HEK293 (cell line): ENCODE measurements around the gene SUSD6.
A peak's percentile ranks its signal among the peaks of the same experiment; 100 is the strongest.

ENCODE experiments used
- OSR2 ChIP-seq: fragments of 450-650 bp; formaldehyde crosslinking; IDR thresholded peaks from 2 replicates; pipeline ENCODE4 v1.5.1; 2016; ENCODE audit warnings: missing biosample characterization, missing genetic modification characterization
- OVOL3 ChIP-seq: fragments of 450-650 bp; formaldehyde crosslinking; IDR thresholded peaks from 2 replicates; pipeline ENCODE4 v1.5.1; 2016; ENCODE audit warnings: missing biosample characterization, missing genetic modification characterization
- PRDM1 ChIP-seq: fragments of 450-650 bp; formaldehyde crosslinking; IDR thresholded peaks from 2 replicates; pipeline ENCODE4; 2016; ENCODE audit warnings: missing biosample characterization, missing genetic modification characterization
- SETDB1 ChIP-seq: IDR thresholded peaks from one replicate; pipeline ENCODE4 v1.6.1; 2017; ENCODE audit warnings: mild to moderate bottlenecking, low read length, moderate library complexity, mixed read lengths; ENCODE audit not compliant: insufficient read length
- ZFHX2 ChIP-seq: fragments of 450-650 bp; formaldehyde crosslinking; conservative IDR thresholded peaks from 2 replicates; pipeline ENCODE4 v1.5.1; 2016; ENCODE audit warnings: missing biosample characterization, missing genetic modification characterization
- ZFP69B ChIP-seq: fragments of 450-650 bp; formaldehyde crosslinking; IDR thresholded peaks from 2 replicates; pipeline ENCODE4 v1.5.1; 2016; ENCODE audit warnings: missing biosample characterization, missing genetic modification characterization
- ZNF223 ChIP-seq: fragments of 450-650 bp; formaldehyde crosslinking; IDR thresholded peaks from 2 replicates; pipeline ENCODE4 v1.5.1; 2016; ENCODE audit warnings: missing biosample characterization, missing genetic modification characterization
- ZNF404 ChIP-seq: fragments of 450-650 bp; formaldehyde crosslinking; IDR thresholded peaks from 2 replicates; pipeline ENCODE4 v1.5.1; 2017; ENCODE audit warnings: missing biosample characterization, missing genetic modification characterization
- ZNF473 ChIP-seq: fragments of 450-650 bp; formaldehyde crosslinking; IDR thresholded peaks from 2 replicates; pipeline ENCODE4 v1.5.1; 2017; ENCODE audit warnings: missing biosample characterization, missing genetic modification characterization
- ZNF501 ChIP-seq: fragments of 450-650 bp; formaldehyde crosslinking; IDR thresholded peaks from 2 replicates; pipeline ENCODE4 v1.5.1; 2016; ENCODE audit warnings: missing biosample characterization, missing genetic modification characterization
- ZNF626 ChIP-seq: fragments of 450-650 bp; sonication (Bioruptor Pico); formaldehyde crosslinking; IDR thresholded peaks from 2 replicates; pipeline ENCODE4 v1.5.1; 2018; ENCODE audit warnings: missing biosample characterization, missing genetic modification characterization, inconsistent platforms
- ZNF658 ChIP-seq: fragments of 450-650 bp; formaldehyde crosslinking; IDR thresholded peaks from 2 replicates; pipeline ENCODE4; 2016; ENCODE audit warnings: missing biosample characterization, missing genetic modification characterization
- ZSCAN16 ChIP-seq: fragments of 450-650 bp; formaldehyde crosslinking; IDR thresholded peaks from 2 replicates; pipeline ENCODE4 v1.5.1; 2016; ENCODE audit warnings: missing biosample characterization, missing genetic modification characterization
- TF ChIP-seq, protein P1 (sequence below): fragments of 450-650 bp; IDR thresholded peaks from 2 replicates; pipeline ENCODE4 v1.5.1; 2018; ENCODE audit warnings: missing biosample characterization, mild to moderate bottlenecking, missing genetic modification characterization
- TF ChIP-seq, protein P2 (sequence below): sonication (generic); formaldehyde crosslinking; IDR thresholded peaks from 2 replicates; pipeline ENCODE4 v1.8.1; 2022; ENCODE audit warnings: mild to moderate bottlenecking, moderate library complexity, missing genetic modification reagents
- TF ChIP-seq, protein P3 (sequence below): fragments of 450-650 bp; formaldehyde crosslinking; IDR thresholded peaks from 2 replicates; pipeline ENCODE4 v1.5.1; 2016; ENCODE audit warnings: missing biosample characterization, missing genetic modification characterization
- TF ChIP-seq, protein P4 (sequence below): fragments of 450-650 bp; formaldehyde crosslinking; IDR thresholded peaks from 2 replicates; pipeline ENCODE4 v1.5.1; 2017; ENCODE audit warnings: missing biosample characterization, missing genetic modification characterization
- TF ChIP-seq, protein P5 (sequence below): fragments of 450-650 bp; formaldehyde crosslinking; IDR thresholded peaks from 2 replicates; pipeline ENCODE4 v1.5.1; 2016; ENCODE audit warnings: missing biosample characterization, missing genetic modification characterization
- TF ChIP-seq, protein P6 (sequence below): fragments of 450-650 bp; formaldehyde crosslinking; IDR thresholded peaks from 2 replicates; pipeline ENCODE4 v1.5.1; 2016; ENCODE audit warnings: missing biosample characterization, missing genetic modification characterization, borderline replicate concordance
- TF ChIP-seq, protein P7 (sequence below): fragments of 450-650 bp; formaldehyde crosslinking; IDR thresholded peaks from 2 replicates; pipeline ENCODE4; 2016; ENCODE audit warnings: missing biosample characterization, missing genetic modification characterization
- TF ChIP-seq, protein P8 (sequence below): fragments of 450-650 bp; formaldehyde crosslinking; IDR thresholded peaks from 2 replicates; pipeline ENCODE4 v1.5.0; 2017; ENCODE audit warnings: missing biosample characterization, missing genetic modification characterization, borderline replicate concordance

SUSD6 gene

DNA sequence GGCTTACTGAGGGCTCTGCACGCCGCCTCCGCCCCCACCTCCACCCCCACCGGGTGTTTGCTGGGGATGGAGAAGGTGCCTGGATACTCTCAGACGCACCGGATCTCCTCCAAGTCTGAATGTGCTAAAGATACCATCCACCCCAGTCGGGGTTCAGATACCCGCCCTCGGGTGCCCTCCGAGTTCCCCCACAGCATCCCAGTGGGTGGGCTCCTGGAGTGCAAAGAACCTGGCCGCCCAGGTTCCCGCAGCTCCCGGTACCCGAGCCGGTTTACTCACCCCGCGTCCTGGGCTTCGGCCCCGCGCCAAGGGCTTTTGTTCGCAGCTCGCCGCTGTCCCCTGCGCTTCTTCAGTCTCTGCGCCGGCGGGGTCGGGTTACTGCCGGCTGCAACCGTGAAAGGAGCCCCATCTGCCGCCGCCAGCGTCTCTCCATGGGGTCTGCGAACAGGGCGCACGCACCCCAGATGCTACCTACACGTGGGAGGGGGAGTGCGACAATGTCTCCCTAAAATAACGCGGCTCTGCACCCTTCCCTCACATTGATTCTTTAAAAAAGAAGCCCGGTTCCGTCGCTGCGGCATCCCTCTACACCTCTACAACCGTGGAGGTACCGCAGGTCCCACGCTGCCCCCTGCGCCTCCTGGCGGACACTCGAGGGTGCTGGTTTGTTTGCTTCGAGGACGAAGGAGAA, 37.0 kb upstream of the SUSD6 start, which contains the start of gene CCDC177 (continued):
- TF ChIP-seq, protein P1, sequence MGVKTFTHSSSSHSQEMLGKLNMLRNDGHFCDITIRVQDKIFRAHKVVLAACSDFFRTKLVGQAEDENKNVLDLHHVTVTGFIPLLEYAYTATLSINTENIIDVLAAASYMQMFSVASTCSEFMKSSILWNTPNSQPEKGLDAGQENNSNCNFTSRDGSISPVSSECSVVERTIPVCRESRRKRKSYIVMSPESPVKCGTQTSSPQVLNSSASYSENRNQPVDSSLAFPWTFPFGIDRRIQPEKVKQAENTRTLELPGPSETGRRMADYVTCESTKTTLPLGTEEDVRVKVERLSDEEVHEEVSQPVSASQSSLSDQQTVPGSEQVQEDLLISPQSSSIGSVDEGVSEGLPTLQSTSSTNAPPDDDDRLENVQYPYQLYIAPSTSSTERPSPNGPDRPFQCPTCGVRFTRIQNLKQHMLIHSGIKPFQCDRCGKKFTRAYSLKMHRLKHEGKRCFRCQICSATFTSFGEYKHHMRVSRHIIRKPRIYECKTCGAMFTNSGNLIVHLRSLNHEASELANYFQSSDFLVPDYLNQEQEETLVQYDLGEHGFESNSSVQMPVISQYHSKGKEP (tag by site-specific recombination), result no peak
- TF ChIP-seq ZNF658 (tag by site-specific recombination) (no peak), OVOL3 (tag by site-specific recombination) (no peak), PRDM1 (tag by site-specific recombination) (no peak), ZNF223 (no peak), OSR2 (no peak; the same call in 1 of the 2 replicates), ZNF501 (tag by site-specific recombination) (0 out of 2 replicates have a peak, but pooled peaks have one; percentile 29), ZNF404 (tag by site-specific recombination) (no peak), ZFP69B (tag by site-specific recombination) (no peak), SETDB1 (no peak), ZNF473 (tag by site-specific recombination) (no peak), ZNF626 (tag by site-specific recombination) (no peak), ZSCAN16 (no peak), ZFHX2 (tag by site-specific recombination) (no peak)
- TF ChIP-seq, protein P2, sequence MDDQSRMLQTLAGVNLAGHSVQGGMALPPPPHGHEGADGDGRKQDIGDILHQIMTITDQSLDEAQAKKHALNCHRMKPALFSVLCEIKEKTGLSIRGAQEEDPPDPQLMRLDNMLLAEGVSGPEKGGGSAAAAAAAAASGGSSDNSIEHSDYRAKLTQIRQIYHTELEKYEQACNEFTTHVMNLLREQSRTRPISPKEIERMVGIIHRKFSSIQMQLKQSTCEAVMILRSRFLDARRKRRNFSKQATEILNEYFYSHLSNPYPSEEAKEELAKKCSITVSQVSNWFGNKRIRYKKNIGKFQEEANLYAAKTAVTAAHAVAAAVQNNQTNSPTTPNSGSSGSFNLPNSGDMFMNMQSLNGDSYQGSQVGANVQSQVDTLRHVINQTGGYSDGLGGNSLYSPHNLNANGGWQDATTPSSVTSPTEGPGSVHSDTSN (CRISPR knock-in tag), result 0 out of 2 replicates have a peak, but pooled peaks have one; percentile 51
- TF ChIP-seq, protein P3, sequence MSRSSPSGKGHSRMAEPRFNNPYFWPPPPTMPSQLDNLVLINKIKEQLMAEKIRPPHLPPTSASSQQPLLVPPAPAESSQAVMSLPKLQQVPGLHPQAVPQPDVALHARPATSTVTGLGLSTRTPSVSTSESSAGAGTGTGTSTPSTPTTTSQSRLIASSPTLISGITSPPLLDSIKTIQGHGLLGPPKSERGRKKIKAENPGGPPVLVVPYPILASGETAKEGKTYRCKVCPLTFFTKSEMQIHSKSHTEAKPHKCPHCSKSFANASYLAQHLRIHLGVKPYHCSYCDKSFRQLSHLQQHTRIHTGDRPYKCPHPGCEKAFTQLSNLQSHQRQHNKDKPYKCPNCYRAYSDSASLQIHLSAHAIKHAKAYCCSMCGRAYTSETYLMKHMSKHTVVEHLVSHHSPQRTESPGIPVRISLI (tag by site-specific recombination), result no peak
- TF ChIP-seq, protein P4, sequence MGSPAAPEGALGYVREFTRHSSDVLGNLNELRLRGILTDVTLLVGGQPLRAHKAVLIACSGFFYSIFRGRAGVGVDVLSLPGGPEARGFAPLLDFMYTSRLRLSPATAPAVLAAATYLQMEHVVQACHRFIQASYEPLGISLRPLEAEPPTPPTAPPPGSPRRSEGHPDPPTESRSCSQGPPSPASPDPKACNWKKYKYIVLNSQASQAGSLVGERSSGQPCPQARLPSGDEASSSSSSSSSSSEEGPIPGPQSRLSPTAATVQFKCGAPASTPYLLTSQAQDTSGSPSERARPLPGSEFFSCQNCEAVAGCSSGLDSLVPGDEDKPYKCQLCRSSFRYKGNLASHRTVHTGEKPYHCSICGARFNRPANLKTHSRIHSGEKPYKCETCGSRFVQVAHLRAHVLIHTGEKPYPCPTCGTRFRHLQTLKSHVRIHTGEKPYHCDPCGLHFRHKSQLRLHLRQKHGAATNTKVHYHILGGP (tag by site-specific recombination), result no peak
- TF ChIP-seq, protein P5, sequence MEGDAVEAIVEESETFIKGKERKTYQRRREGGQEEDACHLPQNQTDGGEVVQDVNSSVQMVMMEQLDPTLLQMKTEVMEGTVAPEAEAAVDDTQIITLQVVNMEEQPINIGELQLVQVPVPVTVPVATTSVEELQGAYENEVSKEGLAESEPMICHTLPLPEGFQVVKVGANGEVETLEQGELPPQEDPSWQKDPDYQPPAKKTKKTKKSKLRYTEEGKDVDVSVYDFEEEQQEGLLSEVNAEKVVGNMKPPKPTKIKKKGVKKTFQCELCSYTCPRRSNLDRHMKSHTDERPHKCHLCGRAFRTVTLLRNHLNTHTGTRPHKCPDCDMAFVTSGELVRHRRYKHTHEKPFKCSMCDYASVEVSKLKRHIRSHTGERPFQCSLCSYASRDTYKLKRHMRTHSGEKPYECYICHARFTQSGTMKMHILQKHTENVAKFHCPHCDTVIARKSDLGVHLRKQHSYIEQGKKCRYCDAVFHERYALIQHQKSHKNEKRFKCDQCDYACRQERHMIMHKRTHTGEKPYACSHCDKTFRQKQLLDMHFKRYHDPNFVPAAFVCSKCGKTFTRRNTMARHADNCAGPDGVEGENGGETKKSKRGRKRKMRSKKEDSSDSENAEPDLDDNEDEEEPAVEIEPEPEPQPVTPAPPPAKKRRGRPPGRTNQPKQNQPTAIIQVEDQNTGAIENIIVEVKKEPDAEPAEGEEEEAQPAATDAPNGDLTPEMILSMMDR (tag by site-specific recombination), result peak; percentile 60
- TF ChIP-seq, protein P6, sequence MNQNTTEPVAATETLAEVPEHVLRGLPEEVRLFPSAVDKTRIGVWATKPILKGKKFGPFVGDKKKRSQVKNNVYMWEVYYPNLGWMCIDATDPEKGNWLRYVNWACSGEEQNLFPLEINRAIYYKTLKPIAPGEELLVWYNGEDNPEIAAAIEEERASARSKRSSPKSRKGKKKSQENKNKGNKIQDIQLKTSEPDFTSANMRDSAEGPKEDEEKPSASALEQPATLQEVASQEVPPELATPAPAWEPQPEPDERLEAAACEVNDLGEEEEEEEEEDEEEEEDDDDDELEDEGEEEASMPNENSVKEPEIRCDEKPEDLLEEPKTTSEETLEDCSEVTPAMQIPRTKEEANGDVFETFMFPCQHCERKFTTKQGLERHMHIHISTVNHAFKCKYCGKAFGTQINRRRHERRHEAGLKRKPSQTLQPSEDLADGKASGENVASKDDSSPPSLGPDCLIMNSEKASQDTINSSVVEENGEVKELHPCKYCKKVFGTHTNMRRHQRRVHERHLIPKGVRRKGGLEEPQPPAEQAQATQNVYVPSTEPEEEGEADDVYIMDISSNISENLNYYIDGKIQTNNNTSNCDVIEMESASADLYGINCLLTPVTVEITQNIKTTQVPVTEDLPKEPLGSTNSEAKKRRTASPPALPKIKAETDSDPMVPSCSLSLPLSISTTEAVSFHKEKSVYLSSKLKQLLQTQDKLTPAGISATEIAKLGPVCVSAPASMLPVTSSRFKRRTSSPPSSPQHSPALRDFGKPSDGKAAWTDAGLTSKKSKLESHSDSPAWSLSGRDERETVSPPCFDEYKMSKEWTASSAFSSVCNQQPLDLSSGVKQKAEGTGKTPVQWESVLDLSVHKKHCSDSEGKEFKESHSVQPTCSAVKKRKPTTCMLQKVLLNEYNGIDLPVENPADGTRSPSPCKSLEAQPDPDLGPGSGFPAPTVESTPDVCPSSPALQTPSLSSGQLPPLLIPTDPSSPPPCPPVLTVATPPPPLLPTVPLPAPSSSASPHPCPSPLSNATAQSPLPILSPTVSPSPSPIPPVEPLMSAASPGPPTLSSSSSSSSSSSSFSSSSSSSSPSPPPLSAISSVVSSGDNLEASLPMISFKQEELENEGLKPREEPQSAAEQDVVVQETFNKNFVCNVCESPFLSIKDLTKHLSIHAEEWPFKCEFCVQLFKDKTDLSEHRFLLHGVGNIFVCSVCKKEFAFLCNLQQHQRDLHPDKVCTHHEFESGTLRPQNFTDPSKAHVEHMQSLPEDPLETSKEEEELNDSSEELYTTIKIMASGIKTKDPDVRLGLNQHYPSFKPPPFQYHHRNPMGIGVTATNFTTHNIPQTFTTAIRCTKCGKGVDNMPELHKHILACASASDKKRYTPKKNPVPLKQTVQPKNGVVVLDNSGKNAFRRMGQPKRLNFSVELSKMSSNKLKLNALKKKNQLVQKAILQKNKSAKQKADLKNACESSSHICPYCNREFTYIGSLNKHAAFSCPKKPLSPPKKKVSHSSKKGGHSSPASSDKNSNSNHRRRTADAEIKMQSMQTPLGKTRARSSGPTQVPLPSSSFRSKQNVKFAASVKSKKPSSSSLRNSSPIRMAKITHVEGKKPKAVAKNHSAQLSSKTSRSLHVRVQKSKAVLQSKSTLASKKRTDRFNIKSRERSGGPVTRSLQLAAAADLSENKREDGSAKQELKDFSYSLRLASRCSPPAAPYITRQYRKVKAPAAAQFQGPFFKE (tag by site-specific recombination), result no peak
- TF ChIP-seq, protein P7, sequence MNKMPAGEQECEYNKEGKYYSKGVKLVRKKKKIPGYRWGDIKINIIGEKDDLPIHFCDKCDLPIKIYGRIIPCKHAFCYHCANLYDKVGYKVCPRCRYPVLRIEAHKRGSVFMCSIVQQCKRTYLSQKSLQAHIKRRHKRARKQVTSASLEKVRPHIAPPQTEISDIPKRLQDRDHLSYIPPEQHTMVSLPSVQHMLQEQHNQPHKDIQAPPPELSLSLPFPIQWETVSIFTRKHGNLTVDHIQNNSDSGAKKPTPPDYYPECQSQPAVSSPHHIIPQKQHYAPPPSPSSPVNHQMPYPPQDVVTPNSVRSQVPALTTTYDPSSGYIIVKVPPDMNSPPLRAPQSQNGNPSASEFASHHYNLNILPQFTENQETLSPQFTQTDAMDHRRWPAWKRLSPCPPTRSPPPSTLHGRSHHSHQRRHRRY (tag by site-specific recombination), result no peak
- TF ChIP-seq, protein P8, sequence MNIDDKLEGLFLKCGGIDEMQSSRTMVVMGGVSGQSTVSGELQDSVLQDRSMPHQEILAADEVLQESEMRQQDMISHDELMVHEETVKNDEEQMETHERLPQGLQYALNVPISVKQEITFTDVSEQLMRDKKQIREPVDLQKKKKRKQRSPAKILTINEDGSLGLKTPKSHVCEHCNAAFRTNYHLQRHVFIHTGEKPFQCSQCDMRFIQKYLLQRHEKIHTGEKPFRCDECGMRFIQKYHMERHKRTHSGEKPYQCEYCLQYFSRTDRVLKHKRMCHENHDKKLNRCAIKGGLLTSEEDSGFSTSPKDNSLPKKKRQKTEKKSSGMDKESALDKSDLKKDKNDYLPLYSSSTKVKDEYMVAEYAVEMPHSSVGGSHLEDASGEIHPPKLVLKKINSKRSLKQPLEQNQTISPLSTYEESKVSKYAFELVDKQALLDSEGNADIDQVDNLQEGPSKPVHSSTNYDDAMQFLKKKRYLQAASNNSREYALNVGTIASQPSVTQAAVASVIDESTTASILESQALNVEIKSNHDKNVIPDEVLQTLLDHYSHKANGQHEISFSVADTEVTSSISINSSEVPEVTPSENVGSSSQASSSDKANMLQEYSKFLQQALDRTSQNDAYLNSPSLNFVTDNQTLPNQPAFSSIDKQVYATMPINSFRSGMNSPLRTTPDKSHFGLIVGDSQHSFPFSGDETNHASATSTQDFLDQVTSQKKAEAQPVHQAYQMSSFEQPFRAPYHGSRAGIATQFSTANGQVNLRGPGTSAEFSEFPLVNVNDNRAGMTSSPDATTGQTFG (tag by site-specific recombination), result no peak
